HCT116 (cell line): ENCODE measurements around the gene STAG1. TPM values are rescaled to one million over a fixed set of nuclear protein-coding genes. Genes with fewer than 3 reads are reported as not detected.

Experiments used
- ATAC-seq: fragments of 200-7000 bp; cut with Tn5 transposase; 2 replicates; pipeline ENCODE4 v1.9.1; 2020; ENCODE audit warnings: mild to moderate bottlenecking, moderate library complexity
- BruUV-seq: library from RNA; stranded (reverse); fragments of 400-500 nt; replicated peaks from 2 replicates; lab custom pipeline; 2021; lab: Mats Ljungman, UMichigan
- CTCF ChIA-PET: fragments of 300-600 bp; sonication (Branson Sonifier 250); formaldehyde crosslinking; loops from one replicate; lab custom pipeline; 2021; ENCODE audit warnings: antibody characterized with exemption; lab: Charles Lee
- POLR2A ChIA-PET: fragments of 300-600, 350-600 bp; sonication (Branson Sonifier 250); formaldehyde crosslinking; loops from one replicate; lab custom pipeline; 2021; ENCODE audit warnings: antibody characterized with exemption; lab: Charles Lee
- RAD21 ChIA-PET, 2 experiments: fragments of 300-600 bp; sonication (Branson Sonifier 250); formaldehyde crosslinking; loops; one replicate each; lab custom pipeline; 2023; ENCODE audit warnings: low total read pairs in 2 of 2; ENCODE audit not compliant: uncharacterized antibody in 2 of 2, unreplicated experiment in 2 of 2, low non-redundant PET in 1 of 2; lab: Charles Lee
- DNase-seq: peaks from one replicate; pipeline ENCODE4 v3.0.0-alpha.2; 2010; ENCODE audit warnings: low read depth, low spot score
- H2AFZ ChIP-seq: fragments of 200-600 bp; shearing (Covaris generic), sonication (generic); 2 replicates; pipeline ENCODE4 v1.6.1; 2017; ENCODE audit warnings: low read depth, mixed run types, mixed read lengths, antibody characterized with exemption, low read length; ENCODE audit not compliant: poor library complexity, severe bottlenecking
- H3K27ac ChIP-seq: 2 replicates; pipeline ENCODE4 v1.5.1; 2012; ENCODE audit warnings: low read depth, low read length
- H3K27me3 ChIP-seq: fragments of 200-600 bp; sonication (generic); 2 replicates; pipeline ENCODE4 v1.6.1; 2016; ENCODE audit warnings: mixed run types, low read length, mixed read lengths; ENCODE audit not compliant: insufficient read depth
- H3K36me3 ChIP-seq, 2 experiments: fragments of 200-500 bp in 1 of 2; fragments of 200-600 bp in 1 of 2; sonication (Bioruptor generic) in 1 of 2; sonication (generic) in 1 of 2; 2 replicates each; pipeline versions ENCODE4 v1.5.1 to v1.6.1; 2014 to 2016; ENCODE audit warnings: low read length in 2 of 2, inconsistent platforms in 1 of 2, mixed read lengths in 1 of 2, mixed run types in 1 of 2; ENCODE audit not compliant: insufficient read depth in 2 of 2, control insufficient read depth in 1 of 2
- H3K4me1 ChIP-seq, 2 experiments: fragments of 200-600 bp in 1 of 2; sonication (generic) in 1 of 2; 2 replicates each; pipeline versions ENCODE4 v1.5.1 to v1.6.1; 2012 to 2017; ENCODE audit warnings: low read length in 2 of 2, inconsistent platforms in 1 of 2, mild to moderate bottlenecking in 1 of 2, mixed read lengths in 1 of 2, mixed run types in 1 of 2, moderate library complexity in 1 of 2; ENCODE audit not compliant: insufficient read depth in 2 of 2, control insufficient read depth in 1 of 2
- H3K4me2 ChIP-seq: fragments of 200-600 bp; sonication (generic); 2 replicates; pipeline ENCODE4 v1.6.1; 2017; ENCODE audit warnings: mixed run types, low read length, mixed read lengths
- H3K4me3 ChIP-seq, 2 experiments: fragments of 200-600 bp in 1 of 2; sonication (generic) in 1 of 2; replicated peaks in 1 of 2; 2 replicates each; pipeline ENCODE4 v1.5.1; 2011 to 2016; ENCODE audit warnings: low read length in 2 of 2, control low read depth in 1 of 2, low read depth in 1 of 2, mild to moderate bottlenecking in 1 of 2, mixed read lengths in 1 of 2, mixed run types in 1 of 2
- H3K79me2 ChIP-seq: fragments of 200-600 bp; sonication (generic); 2 replicates; pipeline ENCODE4 v1.6.1; 2017; ENCODE audit warnings: mild to moderate bottlenecking, mixed run types, low read length, moderate library complexity, mixed read lengths; ENCODE audit not compliant: insufficient read depth
- H3K9ac ChIP-seq: fragments of 200-600 bp; sonication (generic); 2 replicates; pipeline ENCODE4 v1.6.1; 2016; ENCODE audit warnings: low read length, mixed read lengths
- H3K9me2 ChIP-seq: fragments of 200-600 bp; sonication (generic), shearing (Covaris generic); 2 replicates; pipeline ENCODE4 v1.6.1; 2017; ENCODE audit warnings: mixed run types, mild to moderate bottlenecking, moderate library complexity; ENCODE audit not compliant: insufficient read depth
- H3K9me3 ChIP-seq, 2 experiments: fragments of 200-500 bp in 1 of 2; fragments of 200-600 bp in 1 of 2; sonication (Bioruptor generic) in 1 of 2; sonication (generic) in 1 of 2; 2 replicates each; pipeline ENCODE4 v1.6.1; 2014 to 2017; ENCODE audit warnings: low read length in 2 of 2, mixed read lengths in 2 of 2, inconsistent platforms in 1 of 2, low read depth in 1 of 2, mild to moderate bottlenecking in 1 of 2, mixed run types in 1 of 2, moderate library complexity in 1 of 2; ENCODE audit not compliant: control insufficient read depth in 1 of 2, insufficient read depth in 1 of 2
- H4K20me1 ChIP-seq: fragments of 200-600 bp; sonication (generic), shearing (Covaris generic); 2 replicates; pipeline ENCODE4 v1.6.1; 2017; ENCODE audit warnings: mixed run types, mild to moderate bottlenecking, moderate library complexity; ENCODE audit not compliant: insufficient read depth
- ATF3 ChIP-seq: IDR thresholded peaks from 2 replicates; pipeline ENCODE4 v1.6.1; 2012
- CBX3 ChIP-seq: IDR thresholded peaks from 2 replicates; pipeline ENCODE4 v1.6.1; 2012; ENCODE audit warnings: low read depth
- CEBPB ChIP-seq: IDR thresholded peaks from 2 replicates; pipeline ENCODE4 v1.6.1; 2012; ENCODE audit warnings: low read depth
- ELF1 ChIP-seq: IDR thresholded peaks from 2 replicates; pipeline ENCODE4 v1.6.1; 2012; ENCODE audit warnings: low read depth, borderline replicate concordance
- EZH2phosphoT487 ChIP-seq: fragments of 200-600 bp; IDR thresholded peaks from 2 replicates; pipeline ENCODE4 v1.6.1; 2018; ENCODE audit warnings: antibody characterized with exemption, borderline replicate concordance
- FOSL1 ChIP-seq: IDR thresholded peaks from 2 replicates; pipeline ENCODE4 v1.6.1; 2012; ENCODE audit warnings: low read depth
- JUND ChIP-seq: IDR thresholded peaks from 2 replicates; pipeline ENCODE4 v1.6.1; 2012
- MAX ChIP-seq: IDR thresholded peaks from 2 replicates; pipeline ENCODE4 v1.6.1; 2012
- POLR2A ChIP-seq: IDR thresholded peaks from 2 replicates; pipeline ENCODE4 v1.7.0; 2011; ENCODE audit warnings: borderline replicate concordance; ENCODE audit not compliant: insufficient read depth, insufficient read length; ENCODE audit errors: extremely low read depth
- POLR2AphosphoS5 ChIP-seq: IDR thresholded peaks from 2 replicates; pipeline ENCODE4 v1.6.1; 2011; ENCODE audit warnings: mild to moderate bottlenecking, low read depth, low read length, moderate library complexity
- RAD21 ChIP-seq: IDR thresholded peaks from 2 replicates; pipeline ENCODE4 v1.6.1; 2012; ENCODE audit warnings: low read depth, mild to moderate bottlenecking
- SP1 ChIP-seq: IDR thresholded peaks from 2 replicates; pipeline ENCODE4 v1.6.1; 2012; ENCODE audit warnings: low read depth
- TCF7L2 ChIP-seq: IDR thresholded peaks from 2 replicates; pipeline ENCODE4 v1.7.0; 2011; ENCODE audit warnings: borderline replicate concordance, inconsistent platforms; ENCODE audit not compliant: insufficient read depth, insufficient read length; ENCODE audit errors: extremely low read depth
- YY1 ChIP-seq: IDR thresholded peaks from 2 replicates; pipeline ENCODE4 v1.6.1; 2011; ENCODE audit warnings: low read length, low read depth, moderate library complexity, mild to moderate bottlenecking; ENCODE audit not compliant: insufficient replicate concordance; ENCODE audit errors: extremely low read depth
- ZBTB33 ChIP-seq: IDR thresholded peaks from 2 replicates; pipeline ENCODE4 v1.6.1; 2011; ENCODE audit warnings: mild to moderate bottlenecking, low read length, moderate library complexity; ENCODE audit not compliant: insufficient replicate concordance; ENCODE audit errors: extremely low read depth
- ZNF274 ChIP-seq: fragments of 200-500 bp; sonication (Bioruptor generic); IDR thresholded peaks from 2 replicates; pipeline ENCODE4 v1.6.1; 2014; ENCODE audit warnings: mild to moderate bottlenecking, low read depth, low read length, inconsistent platforms
- intact Hi-C: fragments of 100-400 bp; cut with micrococcal nuclease; formaldehyde crosslinking; loops from 2 replicates; pipeline ENCODE4 v1.10.0; 2022
- total RNA-seq: library from RNA; stranded (reverse); gene quantifications from one replicate; pipeline ENCODE4 v1.2.1, GENCODE V29; 2021; ENCODE audit not compliant: unreplicated experiment

STAG1 gene
- total RNA-seq, 1 experiment from 2014 or later: 29.4 TPM

DNA sequence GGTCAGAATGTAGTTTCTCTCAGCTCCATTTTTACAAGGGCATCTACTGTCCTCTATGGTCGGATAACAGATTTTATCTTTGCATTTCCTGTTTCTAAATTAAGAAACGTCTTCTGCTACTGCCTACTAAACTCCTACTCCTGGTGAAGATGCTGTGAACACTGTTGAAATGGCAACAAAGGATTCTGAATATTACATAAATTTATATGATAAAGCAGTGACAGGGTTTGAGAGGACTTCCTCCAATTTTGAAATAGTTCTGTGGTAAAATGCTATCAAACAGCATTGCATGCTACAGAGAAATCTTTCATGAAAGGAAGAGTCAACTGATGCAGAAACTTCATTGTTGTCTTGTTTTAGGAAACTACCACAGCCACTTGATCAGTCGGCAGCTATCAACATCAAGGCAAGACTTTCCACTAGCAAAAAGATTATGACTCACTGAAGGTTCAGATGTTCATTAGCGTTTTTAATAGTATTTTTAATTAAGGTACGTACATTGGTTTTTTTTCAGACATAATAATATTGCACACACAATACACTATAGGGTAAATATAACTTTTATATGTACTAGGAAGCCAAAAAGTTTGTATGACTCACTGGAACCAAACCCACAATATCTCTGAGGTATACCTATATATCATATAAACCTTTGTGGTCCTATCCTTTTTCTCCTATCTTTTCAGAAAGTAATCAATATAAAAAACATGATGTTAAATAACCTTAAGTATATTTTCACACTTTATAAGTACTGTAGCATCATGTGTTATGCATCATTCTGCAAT, 156.1 kb downstream of the STAG1 start:
- Histone ChIP-seq H3K27ac (no peak overlapping the region), H3K36me3 (no peaks in the 10 kb centered on the region), H4K20me1 (no peaks in the 10 kb centered on the region), H3K4me3 (no peak overlapping the region), H3K9me3 (no peaks in the 10 kb centered on the region), H3K9me2 (no peaks in the 10 kb centered on the region), H3K9ac (no peak overlapping the region), H3K4me1 (no peaks in the 10 kb centered on the region), H2AFZ (no peak overlapping the region), H3K4me2 (no peak overlapping the region), H3K79me2 (peaks cover 17% of the 10 kb centered on the region), H3K27me3 (no peaks in the 10 kb centered on the region)
- no TSS peak for BruUV-seq
- ChIA-PET CTCF (no interaction called here), RAD21 (no interaction called here), POLR2A (no interaction called here)
- no peak for ATAC-seq
- intact Hi-C loops: no loop called here
- DNase-seq: no peak
- TF ChIP-seq FOSL1 (no peak), POLR2AphosphoS5 (no peak), ZNF274 (no peak), TCF7L2 (no peak), CBX3 (no peak), RAD21 (no peak), SP1 (no peak), ELF1 (no peak), CEBPB (no peak), MAX (no peak), EZH2phosphoT487 (no peak), JUND (no peak), POLR2A (no peak), YY1 (no peak), ATF3 (no peak), ZBTB33 (no peak)
